NCI-H345 treated with DMSO at 0.1 percent for 48 hours (cell line): ENCODE data around the gene SIN3A.
"Not testable (repeated sequence)": the region's sequence is repeated elsewhere in the genome, so short reads cannot be mapped to it uniquely, and the experiment has no call there.

ENCODE experiments used
- DNase-seq: peaks from one replicate; lab custom pipeline; 2025; ENCODE audit not compliant: unreplicated experiment; lab: John Stamatoyannopoulos, UW

Gene SIN3A

DNA sequence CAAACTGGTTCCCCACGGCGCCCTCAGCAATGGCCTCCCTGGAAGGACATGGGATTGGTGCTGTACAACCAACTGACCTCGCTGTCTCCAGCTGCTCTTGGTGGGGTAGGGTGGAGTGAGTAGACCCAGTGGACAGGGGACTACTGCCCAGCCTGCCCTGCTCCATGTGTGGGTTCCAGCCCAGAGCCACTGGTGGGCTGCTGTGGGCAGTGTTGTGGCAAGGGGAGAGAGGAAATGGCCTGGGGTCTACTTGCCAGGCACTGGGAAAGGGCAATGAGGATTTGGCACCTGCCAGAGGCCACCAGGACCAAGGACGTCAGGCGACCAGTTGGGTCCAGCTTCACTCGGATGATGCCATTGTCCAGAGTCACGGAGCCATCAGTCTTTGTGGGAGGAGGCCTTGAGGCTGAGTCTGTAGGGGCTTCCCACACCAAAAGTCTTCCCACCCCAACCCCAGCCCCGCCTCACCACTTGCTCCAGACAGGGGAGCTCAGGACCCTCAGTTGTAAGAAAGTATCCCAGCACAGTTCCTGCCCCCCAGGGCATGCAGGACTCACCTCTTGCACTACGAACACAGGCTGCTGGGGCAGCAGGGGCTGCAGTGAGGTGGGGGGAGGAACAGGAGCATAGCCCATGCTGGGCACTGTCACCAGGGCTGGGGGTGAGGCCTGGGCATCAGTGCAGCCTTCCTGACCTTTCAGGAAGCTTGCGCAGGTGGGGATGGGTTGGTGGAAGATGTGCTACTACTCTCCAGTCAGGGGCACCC lies 92.5 kb downstream of the SIN3A start:
- DNase-seq = no peak

- DNase-seq = no peak
Observed at GRCh38 chr15:75357976-75358673, 93.4 kb downstream of the SIN3A start.

- no peak for DNase-seq
Observed at GRCh38 chr15:75356517-75356916, 95.0 kb downstream of the SIN3A start.

DNA sequence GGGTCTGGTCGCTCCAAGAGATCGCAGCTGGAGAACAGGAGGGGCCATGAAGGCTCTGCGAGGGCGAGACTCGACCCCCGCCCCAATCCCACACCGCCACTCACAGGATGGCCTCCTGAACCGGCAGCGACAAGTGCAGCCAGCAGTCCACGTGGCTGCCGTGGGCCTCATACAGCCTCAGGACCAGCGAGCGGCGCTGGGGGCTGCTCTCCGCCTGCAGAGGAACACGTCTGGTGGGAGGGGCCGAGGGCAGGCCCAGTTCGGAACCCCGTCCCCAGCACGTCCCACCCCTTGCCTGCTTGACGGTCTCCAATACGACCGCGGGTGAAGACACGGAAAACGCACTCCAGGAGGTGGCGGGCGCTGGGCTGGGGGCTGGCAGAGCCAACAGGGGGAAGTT lies 95.5 kb downstream of the SIN3A start:
- no peak for DNase-seq

DNA sequence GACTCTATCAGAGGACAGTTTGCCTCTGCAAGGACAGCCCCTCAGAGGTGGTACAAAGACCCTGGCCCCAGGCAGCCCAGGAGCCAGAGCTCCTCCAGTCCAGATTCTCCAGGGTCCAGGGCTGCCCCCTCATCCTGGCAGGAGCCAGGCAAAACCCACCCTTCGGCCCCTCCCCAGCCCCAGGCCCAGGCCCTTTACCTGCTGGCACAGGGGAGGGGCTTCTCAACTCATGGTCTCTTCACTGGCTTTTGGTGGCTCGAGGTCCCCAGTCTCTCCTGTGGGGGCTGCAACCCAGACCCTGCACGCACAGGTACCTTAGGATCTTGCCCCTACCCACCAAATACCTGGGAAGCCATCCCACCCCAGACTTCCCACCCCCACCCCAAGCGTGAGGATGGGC lies 96.1 kb downstream of the SIN3A start:
- DNase-seq = no peak

- no peak for DNase-seq
Observed at GRCh38 chr15:75354454-75354853, 97.0 kb downstream of the SIN3A start.

- DNase-seq = no peak
Observed at GRCh38 chr15:75353604-75354003, 97.9 kb downstream of the SIN3A start.

DNA sequence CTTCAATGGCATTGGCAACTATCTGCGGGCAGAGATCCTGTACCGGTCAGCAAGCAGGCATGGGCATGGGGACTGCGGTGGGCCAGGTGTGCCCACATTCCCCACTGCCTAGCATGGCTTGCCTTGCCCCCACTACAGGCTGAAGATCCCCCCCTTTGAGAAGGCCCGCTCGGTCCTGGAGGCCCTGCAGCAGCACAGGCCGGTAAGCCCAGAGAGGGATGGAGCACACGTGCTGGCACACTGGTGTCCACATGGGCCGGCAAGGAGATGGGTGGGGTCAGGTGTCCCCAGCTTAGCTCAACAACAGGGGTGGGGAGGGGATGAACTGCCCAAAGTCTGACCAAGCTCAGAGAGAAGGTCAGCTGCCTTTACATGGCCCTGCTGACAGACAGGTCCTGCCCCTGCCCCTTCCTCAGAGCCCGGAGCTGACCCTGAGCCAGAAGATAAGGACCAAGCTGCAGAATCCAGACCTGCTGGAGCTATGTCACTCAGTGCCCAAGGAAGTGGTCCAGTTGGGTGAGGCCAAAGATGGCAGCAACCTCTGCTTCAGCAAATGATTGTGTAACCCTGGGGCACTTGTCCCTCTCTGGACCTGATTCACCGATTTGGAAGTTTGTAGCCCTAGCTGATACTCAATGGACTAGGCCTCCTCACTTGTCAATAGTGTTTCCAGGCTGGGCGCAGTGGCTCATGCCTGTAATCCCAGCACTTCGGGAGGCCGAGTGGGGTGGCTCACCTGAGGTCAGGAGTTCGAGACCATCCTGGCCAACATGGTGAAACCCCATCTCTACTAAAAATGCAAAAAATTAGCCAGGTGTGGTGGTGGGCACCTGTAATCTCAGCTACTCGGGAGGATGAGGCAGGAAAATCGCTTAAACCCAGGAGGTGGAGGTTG lies 99.1 kb downstream of the SIN3A start:
- no peak for DNase-seq

GRCh38 chr15:75350601-75351361 lies 100.7 kb downstream of the SIN3A start:
- no peak for DNase-seq

DNA sequence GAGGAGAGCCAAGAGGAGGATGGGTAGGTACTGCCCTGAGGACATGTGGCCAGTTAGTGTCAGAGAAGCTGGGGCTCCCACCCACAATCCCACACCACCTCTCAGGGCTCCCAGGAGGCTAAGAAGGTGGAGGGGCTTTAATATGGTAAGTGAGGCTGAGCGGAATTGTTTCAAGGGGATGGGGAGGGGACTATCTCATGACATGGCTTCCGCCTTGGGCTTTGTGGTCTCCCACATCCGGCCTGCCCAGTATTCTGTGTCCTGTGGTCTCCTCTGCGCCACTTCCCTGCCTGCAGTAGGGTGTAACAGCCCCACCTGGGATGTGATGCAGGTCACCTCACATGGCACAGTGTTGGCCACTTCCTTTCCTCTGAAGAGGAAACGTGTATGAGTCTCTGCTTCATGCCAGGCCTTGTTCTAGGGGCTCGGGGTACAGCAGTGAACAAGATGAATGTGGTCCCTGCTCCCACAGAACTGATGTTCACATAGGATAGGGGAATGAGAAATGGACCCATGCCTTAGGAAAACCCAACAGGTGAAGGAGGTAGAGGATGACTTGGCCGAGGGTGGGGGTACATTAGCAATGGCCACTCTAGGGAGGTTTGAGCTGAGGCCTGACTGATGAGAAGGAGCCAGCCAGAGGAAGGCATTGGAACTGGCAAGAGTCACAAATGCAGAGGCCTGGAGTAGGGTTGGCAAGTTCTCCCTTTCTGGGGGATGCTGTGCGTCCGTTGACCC lies 101.5 kb downstream of the SIN3A start:
- DNase-seq = no peak

DNA sequence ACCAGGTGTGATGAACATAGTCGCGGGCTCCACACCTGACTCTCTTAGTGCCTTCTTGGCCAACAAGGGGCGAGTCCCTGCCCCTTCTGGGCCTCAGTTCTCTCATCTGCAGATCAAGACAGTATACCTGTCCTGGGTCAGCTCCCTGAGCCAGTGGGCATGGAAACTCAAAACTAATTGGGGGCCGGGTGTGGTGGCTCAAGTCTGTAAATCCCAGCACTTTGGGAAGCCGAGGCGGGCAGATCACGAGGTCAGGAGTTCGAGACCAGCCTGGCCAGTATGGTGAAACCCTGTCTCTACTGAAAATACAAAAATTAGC lies 102.2 kb downstream of the SIN3A start:
- DNase-seq = not testable (repeated sequence)

GRCh38 chr15:75348562-75349350 lies 102.7 kb downstream of the SIN3A start:
- DNase-seq = no peak

GRCh38 chr15:75348034-75348561 lies 103.4 kb downstream of the SIN3A start:
- no peak for DNase-seq

DNA sequence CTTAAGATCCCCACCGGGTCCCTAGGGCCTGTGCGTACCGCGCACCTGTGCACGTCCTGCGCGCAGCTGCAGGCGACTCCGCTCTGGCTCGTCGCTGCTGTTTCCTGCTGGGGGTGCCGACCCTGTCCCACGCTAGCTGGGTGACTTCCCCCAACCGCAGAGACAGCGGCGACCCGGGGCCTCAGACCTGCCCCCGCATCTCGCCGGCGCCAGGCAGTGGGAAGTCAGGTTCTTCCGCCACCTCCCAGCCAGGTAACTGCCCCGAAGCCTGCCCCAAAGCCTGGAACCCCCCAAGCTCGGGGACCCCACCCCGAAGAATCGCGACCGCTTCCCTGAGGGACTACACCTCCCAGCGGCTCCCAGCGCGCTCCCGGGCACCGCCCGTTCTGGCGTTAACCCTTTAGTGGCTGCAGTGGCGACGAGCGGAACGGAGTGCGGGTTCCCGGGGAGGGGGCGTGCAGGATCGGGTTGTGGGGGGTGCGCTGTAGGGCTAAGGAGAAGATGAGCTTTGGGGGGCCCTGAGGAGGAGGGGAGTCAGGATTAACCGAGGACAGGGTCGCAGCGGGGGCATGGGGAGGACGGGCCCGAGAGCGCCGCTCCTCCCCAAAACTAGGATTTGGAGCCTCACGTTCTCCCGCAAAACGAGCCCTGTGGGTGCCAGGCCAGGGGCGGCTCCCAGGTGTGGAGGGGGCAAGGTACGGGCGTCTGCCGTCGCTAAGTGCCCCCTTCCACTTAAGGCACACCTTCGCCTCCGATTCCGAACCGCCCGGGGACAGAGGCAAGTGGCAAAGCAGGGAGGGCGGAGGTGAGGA lies 104.1 kb downstream of the SIN3A start:
- no peak for DNase-seq

DNA sequence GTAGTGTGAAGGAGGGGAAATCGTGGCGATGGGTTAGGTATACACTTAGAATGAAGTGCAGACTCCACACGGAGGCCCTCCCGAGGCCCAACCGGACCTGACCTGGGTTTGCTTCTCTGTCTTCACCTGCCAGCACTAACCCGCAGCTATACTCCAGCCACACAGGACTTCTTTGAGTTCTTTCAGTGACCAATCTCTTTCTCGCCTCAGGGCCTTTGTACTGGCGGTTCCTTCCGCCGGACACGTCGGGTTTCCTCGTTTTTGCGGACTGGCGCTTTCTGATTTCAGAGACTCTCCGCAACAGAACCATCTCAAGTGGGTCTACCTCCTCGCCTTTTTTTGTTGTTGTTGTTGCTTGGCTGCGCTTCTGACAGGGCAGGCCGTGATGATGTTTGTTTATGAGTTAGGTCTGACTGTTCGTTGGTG lies 104.7 kb downstream of the SIN3A start, which contains the start of gene NEIL1:
Gene NEIL1, plus strand, starts transcription at position 244 of the 426 bp plus-strand sequence. CDS start 1,867 bp downstream, outside the sequence.
- no peak for DNase-seq

DNA sequence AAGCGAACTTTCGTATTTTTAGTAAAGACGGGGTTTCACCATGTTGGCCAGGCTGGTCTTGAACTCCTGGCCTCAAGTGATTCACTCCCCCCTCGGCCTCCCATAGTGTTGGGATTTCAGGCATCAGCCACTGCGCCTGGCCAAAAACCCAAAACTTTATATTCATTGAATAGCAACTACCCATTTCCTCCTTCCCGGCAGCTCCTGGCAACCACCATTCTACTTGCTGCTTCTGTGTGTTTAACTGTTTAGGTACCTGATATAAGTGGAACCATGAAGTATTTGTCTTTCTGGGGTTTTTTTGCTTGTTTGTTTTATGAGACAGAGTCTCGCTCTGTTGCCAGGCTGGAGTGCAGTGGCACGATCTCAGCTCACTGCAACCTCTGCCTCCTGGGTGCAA lies 107.5 kb downstream of the SIN3A start:
- DNase-seq = not testable (repeated sequence)

DNA sequence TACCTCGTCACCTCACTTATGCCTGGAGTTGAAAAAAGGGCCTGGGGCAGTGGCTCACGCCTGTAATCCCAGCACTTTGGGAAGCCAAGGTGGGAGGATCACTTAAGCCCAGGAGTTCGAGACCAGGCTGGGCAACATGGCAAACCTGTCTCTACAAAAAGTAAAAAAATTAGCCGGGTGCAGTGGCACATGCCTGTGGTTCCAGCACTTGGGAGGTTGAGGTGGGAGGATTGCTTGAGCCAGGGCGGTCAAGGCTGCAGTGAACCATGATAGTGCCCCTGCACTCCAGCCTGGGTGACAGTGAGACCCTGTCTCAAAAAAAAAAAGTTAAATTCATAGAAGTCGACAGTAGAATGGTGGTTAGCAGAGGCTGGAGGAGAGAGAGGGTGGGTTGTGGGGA lies 109.3 kb downstream of the SIN3A start:
- DNase-seq = no peak

- no peak for DNase-seq
Observed at GRCh38 chr15:75339531-75340240, 111.8 kb downstream of the SIN3A start.
